Measurements from ENCODE around the gene OLFM1. TPM values are rescaled to one million over a fixed set of nuclear protein-coding genes. Genes with fewer than 3 reads are reported as not detected.

The OLFM1 gene
- total and polyA plus RNA-seq, 4 donors = 7.6 to 24.8 (median 15.8) TPM

DNA sequence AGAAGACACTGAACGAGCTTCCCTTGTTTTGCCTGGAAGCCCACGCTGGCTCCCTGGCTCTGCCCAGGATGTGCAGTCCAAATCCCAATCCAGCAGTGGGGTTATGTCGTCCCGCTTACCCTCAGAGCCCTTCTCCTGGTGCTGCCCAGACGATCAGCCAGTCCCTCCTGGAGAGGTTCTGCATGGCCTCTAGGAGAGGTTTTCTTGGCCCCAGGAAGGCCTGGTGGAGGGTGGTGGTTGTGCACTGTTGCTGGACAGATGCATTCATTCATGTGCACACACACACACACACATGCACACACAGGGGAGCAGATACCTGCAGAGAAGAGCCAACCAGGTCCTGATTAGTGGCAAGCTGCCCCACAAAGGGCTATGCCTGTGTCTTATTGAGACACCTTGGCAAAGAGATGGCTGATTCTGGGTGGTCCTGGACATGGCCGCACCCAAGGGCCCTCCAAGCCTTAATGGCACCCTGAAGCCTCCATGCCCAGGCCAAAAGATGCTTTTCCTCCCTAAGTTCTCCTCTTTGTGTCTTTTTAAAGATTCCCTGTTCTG, 10.5 kb upstream of the OLFM1 start:
- Histone ChIP-seq H3K27me3 (ENCODE audit: control insufficient read depth in 3 of 3, insufficient read depth in 3 of 3, low read length in 2 of 3) (peaks cover 0 to 22% (median 0%) of the 10 kb centered on the region in 3 donors), H3K9me3 (ENCODE audit: control insufficient read depth in 4 of 4, insufficient read depth in 3 of 4, low read length in 3 of 4) (peaks cover 0 to 2% (median 0%) of the 10 kb centered on the region in 4 donors), H3K9ac (ENCODE audit: insufficient read depth in 1 of 2, low read length in 2 of 2) (no peak overlapping the region), H3K36me3 (ENCODE audit: control insufficient read depth in 4 of 4, insufficient read depth in 4 of 4, low read length in 4 of 4) (no peaks in the 10 kb centered on the region), H3K4me1 (ENCODE audit: control insufficient read depth in 5 of 5, insufficient read depth in 5 of 5, low read length in 5 of 5) (peaks cover 0 to 12% (median 5%) of the 10 kb centered on the region in 5 donors), H3K27ac (ENCODE audit: low read depth in 1 of 2, low read length in 1 of 2) (no peak overlapping the region), H3K4me3 (no peak overlapping the region)
- WGBS, 2 donors = 83 to 84% methylated on average over 6 of the region's 6 CpGs
- ATAC-seq (ENCODE audit: insufficient read depth, low FRiP score) (no peak), DNase-seq (no peak)
- TF ChIP-seq, protein P1, sequence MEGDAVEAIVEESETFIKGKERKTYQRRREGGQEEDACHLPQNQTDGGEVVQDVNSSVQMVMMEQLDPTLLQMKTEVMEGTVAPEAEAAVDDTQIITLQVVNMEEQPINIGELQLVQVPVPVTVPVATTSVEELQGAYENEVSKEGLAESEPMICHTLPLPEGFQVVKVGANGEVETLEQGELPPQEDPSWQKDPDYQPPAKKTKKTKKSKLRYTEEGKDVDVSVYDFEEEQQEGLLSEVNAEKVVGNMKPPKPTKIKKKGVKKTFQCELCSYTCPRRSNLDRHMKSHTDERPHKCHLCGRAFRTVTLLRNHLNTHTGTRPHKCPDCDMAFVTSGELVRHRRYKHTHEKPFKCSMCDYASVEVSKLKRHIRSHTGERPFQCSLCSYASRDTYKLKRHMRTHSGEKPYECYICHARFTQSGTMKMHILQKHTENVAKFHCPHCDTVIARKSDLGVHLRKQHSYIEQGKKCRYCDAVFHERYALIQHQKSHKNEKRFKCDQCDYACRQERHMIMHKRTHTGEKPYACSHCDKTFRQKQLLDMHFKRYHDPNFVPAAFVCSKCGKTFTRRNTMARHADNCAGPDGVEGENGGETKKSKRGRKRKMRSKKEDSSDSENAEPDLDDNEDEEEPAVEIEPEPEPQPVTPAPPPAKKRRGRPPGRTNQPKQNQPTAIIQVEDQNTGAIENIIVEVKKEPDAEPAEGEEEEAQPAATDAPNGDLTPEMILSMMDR (IDR thresholded peaks at IDR 0.05; ENCODE audit: control extremely low read depth, extremely low read depth) = no peak

DNA sequence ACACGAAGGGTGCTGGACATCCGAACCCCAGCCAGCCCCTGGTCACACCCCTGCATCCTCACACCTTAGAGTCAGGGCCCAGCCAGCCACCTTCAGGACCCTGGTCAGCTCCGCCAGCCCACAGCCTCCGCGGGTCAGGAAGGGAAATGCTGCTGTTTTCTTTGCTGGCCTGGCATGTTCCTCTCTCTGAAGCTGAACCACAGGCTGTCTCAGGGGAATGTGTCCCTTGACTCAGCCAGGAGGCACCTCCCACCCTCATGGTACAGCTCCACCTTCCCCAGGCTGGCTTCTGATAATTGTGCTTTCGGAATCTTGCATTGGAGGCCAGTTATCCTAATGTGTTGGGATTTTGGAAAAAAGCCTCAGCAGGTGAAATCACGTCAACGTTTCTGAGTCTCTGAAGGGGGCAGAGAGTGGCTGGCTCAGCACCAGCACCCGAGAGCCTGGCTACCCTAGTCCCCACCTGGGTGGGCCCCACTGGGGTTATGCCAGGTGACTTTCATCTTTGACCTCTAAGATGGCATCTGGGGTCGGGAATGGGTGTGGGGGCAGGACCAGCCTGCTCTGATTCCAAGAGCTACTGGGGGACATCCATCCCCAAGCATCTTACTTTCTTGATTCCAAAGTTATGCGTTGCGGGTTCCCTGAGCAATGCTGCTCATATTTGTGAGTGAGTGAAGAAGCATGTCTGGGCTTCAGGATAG, 9.8 kb upstream of the OLFM1 start:
- no peak overlapping the region for H3K4me3 ChIP-seq
- H3K4me1 ChIP-seq (ENCODE audit: control insufficient read depth in 5 of 5, insufficient read depth in 5 of 5, low read length in 5 of 5) = peaks cover 0 to 12% (median 5%) of the 10 kb centered on the region in 5 donors
- TF ChIP-seq, protein P1 (IDR thresholded peaks at IDR 0.05; ENCODE audit: control extremely low read depth, extremely low read depth) = no peak
- no peak overlapping the region for H3K9ac ChIP-seq (ENCODE audit: insufficient read depth in 1 of 2, low read length in 2 of 2)
- no peak overlapping the region for H3K27ac ChIP-seq (ENCODE audit: low read depth in 1 of 2, low read length in 1 of 2)
- no peak for ATAC-seq (ENCODE audit: insufficient read depth, low FRiP score)
- H3K9me3 ChIP-seq (ENCODE audit: control insufficient read depth in 4 of 4, insufficient read depth in 3 of 4, low read length in 3 of 4) = peaks cover 0 to 2% (median 0%) of the 10 kb centered on the region in 4 donors
- WGBS, 2 donors = 53 to 55% methylated on average over 12 of the region's 12 CpGs
- H3K27me3 ChIP-seq (ENCODE audit: control insufficient read depth in 3 of 3, insufficient read depth in 3 of 3, low read length in 2 of 3) = peaks cover 0 to 22% (median 0%) of the 10 kb centered on the region in 3 donors
- DNase-seq = peak; percentile 51 to 63 (median 62)
- H3K36me3 ChIP-seq (ENCODE audit: control insufficient read depth in 4 of 4, insufficient read depth in 4 of 4, low read length in 4 of 4) = no peaks in the 10 kb centered on the region

DNA sequence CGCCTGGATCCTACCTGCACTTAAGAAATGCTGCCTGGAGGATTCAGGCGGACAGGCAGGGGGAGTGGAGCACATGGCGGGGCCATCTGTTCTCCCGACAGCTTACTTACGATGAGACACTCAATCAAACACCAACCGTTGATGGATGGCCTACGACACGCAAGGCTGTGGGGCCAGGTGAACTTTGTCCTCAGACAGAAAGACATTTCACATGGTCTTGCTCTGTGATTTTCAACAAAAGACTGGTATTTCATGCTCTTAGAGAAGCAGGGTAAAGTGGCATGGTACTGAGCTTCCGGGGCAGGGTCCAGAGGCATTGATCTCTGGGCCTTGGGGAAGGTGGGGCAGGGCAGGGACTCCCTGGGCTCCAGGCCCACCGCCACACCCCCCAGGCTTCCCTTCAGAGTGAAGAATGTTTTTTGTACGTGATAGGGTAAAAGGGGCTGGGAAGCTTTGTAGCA, 9.1 kb upstream of the OLFM1 start:
- Histone ChIP-seq H3K9ac (ENCODE audit: insufficient read depth in 1 of 2, low read length in 2 of 2) (no peak overlapping the region), H3K27me3 (ENCODE audit: control insufficient read depth in 3 of 3, insufficient read depth in 3 of 3, low read length in 2 of 3) (peaks cover 0 to 22% (median 0%) of the 10 kb centered on the region in 3 donors), H3K36me3 (ENCODE audit: control insufficient read depth in 4 of 4, insufficient read depth in 4 of 4, low read length in 4 of 4) (no peaks in the 10 kb centered on the region), H3K9me3 (ENCODE audit: control insufficient read depth in 4 of 4, insufficient read depth in 3 of 4, low read length in 3 of 4) (peaks cover 0 to 2% (median 0%) of the 10 kb centered on the region in 4 donors), H3K27ac (ENCODE audit: low read depth in 1 of 2, low read length in 1 of 2) (no peak overlapping the region), H3K4me3 (no peak overlapping the region), H3K4me1 (ENCODE audit: control insufficient read depth in 5 of 5, insufficient read depth in 5 of 5, low read length in 5 of 5) (peaks cover 0 to 12% (median 5%) of the 10 kb centered on the region in 5 donors)
- ATAC-seq (ENCODE audit: insufficient read depth, low FRiP score) (no peak), DNase-seq (no peak)
- TF ChIP-seq, protein P1 (IDR thresholded peaks at IDR 0.05; ENCODE audit: control extremely low read depth, extremely low read depth) = no peak
- 69 to 77% methylated on average over 11 of the region's 11 CpGs for WGBS, 2 donors
